DOHH2 (cell line): ENCODE measurements around the gene C1QTNF1.

Source experiments
- H3F3A ChIP-seq: fragments of 200-600 bp; sonication (generic), shearing (Covaris generic); 2 replicates; pipeline ENCODE4 v1.6.0; 2016; ENCODE audit warnings: antibody characterized with exemption, mild to moderate bottlenecking; ENCODE audit not compliant: control insufficient read depth, insufficient read depth
- H3K27ac ChIP-seq: fragments of 200-600 bp; sonication (generic); 2 replicates; pipeline ENCODE4 v1.5.1; 2014; ENCODE audit warnings: low read depth, mild to moderate bottlenecking, low read length, moderate library complexity
- H3K27me3 ChIP-seq: fragments of 200-600 bp; sonication (generic); 2 replicates; pipeline ENCODE4 v1.6.1; 2014; ENCODE audit warnings: mild to moderate bottlenecking, low read length, mixed read lengths; ENCODE audit not compliant: control insufficient read depth
- H3K36me3 ChIP-seq: fragments of 200-600 bp; sonication (generic); 2 replicates; pipeline ENCODE4 v1.6.1; 2014; ENCODE audit warnings: mild to moderate bottlenecking, low read length, moderate library complexity, mixed read lengths; ENCODE audit not compliant: control insufficient read depth
- H3K4me1 ChIP-seq: fragments of 200-600 bp; sonication (generic); 2 replicates; pipeline ENCODE4 v1.6.1; 2014; ENCODE audit warnings: mild to moderate bottlenecking, low read length, mixed read lengths; ENCODE audit not compliant: control insufficient read depth
- H3K4me2 ChIP-seq: fragments of 200-600 bp; sonication (generic); 2 replicates; pipeline ENCODE4 v1.6.0; 2014; ENCODE audit warnings: mild to moderate bottlenecking, low read length, moderate library complexity
- H3K4me3 ChIP-seq: fragments of 200-600 bp; sonication (generic); 2 replicates; pipeline ENCODE4 v1.5.1; 2014; ENCODE audit warnings: mild to moderate bottlenecking, low read length, mixed read lengths
- H3K79me2 ChIP-seq: fragments of 200-600 bp; sonication (generic); 2 replicates; pipeline ENCODE4 v1.6.1; 2014; ENCODE audit warnings: mild to moderate bottlenecking, low read length, mixed read lengths; ENCODE audit not compliant: control insufficient read depth
- H3K9me2 ChIP-seq: fragments of 200-600 bp; sonication (generic); replicated peaks from 2 replicates; pipeline ENCODE4 v1.6.1; 2014; ENCODE audit warnings: mild to moderate bottlenecking, low read length, mixed read lengths; ENCODE audit not compliant: control insufficient read depth
- H3K9me3 ChIP-seq: fragments of 200-600 bp; sonication (generic); 2 replicates; pipeline ENCODE4 v1.6.1; 2014; ENCODE audit warnings: antibody characterized with exemption, low read length, mixed read lengths; ENCODE audit not compliant: control insufficient read depth, insufficient read depth
- H4K20me1 ChIP-seq: fragments of 200-600 bp; sonication (generic); 2 replicates; pipeline ENCODE4 v1.6.0; 2014; ENCODE audit warnings: low read depth, mild to moderate bottlenecking, antibody characterized with exemption, low read length, moderate library complexity; ENCODE audit not compliant: control insufficient read depth, insufficient read depth
- CTCF ChIP-seq: fragments of 200-600 bp; sonication (generic); IDR thresholded peaks from one replicate; pipeline ENCODE4 v1.5.1; 2014; ENCODE audit warnings: antibody characterized with exemption, mild to moderate bottlenecking, low read depth, low read length; ENCODE audit not compliant: poor library complexity, severe bottlenecking
- EZH2phosphoT487 ChIP-seq: fragments of 200-600 bp; sonication (generic); IDR thresholded peaks from 2 replicates; pipeline ENCODE4 v1.6.1; 2017; ENCODE audit warnings: borderline replicate concordance, mild to moderate bottlenecking, antibody characterized with exemption, low read length, moderate library complexity, mixed read lengths

Gene C1QTNF1

GRCh38 chr17:79038545-79039135, 14.7 kb downstream of the C1QTNF1 start:
- H3K9me3 ChIP-seq = no peaks in the 10 kb centered on the region
- no peaks in the 10 kb centered on the region for H3K9me2 ChIP-seq
- no peaks in the 10 kb centered on the region for H3K27me3 ChIP-seq
- TF ChIP-seq EZH2phosphoT487 (no peak), CTCF (no peak)
- H3K4me3 ChIP-seq = no peak overlapping the region
- no peaks in the 10 kb centered on the region for H3K4me1 ChIP-seq
- no peaks in the 10 kb centered on the region for H3K79me2 ChIP-seq
- no peaks in the 10 kb centered on the region for H4K20me1 ChIP-seq
- no peaks in the 10 kb centered on the region for H3K36me3 ChIP-seq
- no peak overlapping the region for H3K27ac ChIP-seq
- H3F3A ChIP-seq = 0 out of 2 replicates have a peak, but pooled peaks cover 2% of the 10 kb centered on the region
- no peak overlapping the region for H3K4me2 ChIP-seq

GRCh38 chr17:79039171-79039570, 15.2 kb downstream of the C1QTNF1 start:
- Histone ChIP-seq H3K9me2 (no peaks in the 10 kb centered on the region), H3K36me3 (no peaks in the 10 kb centered on the region), H3K79me2 (no peaks in the 10 kb centered on the region), H3K4me3 (no peak overlapping the region), H3K9me3 (no peaks in the 10 kb centered on the region), H3K4me1 (no peaks in the 10 kb centered on the region), H3K27me3 (no peaks in the 10 kb centered on the region), H3K27ac (no peak overlapping the region), H3F3A (0 out of 2 replicates have a peak, but pooled peaks cover 2% of the 10 kb centered on the region), H4K20me1 (no peaks in the 10 kb centered on the region), H3K4me2 (no peak overlapping the region)
- TF ChIP-seq EZH2phosphoT487 = no peak
- no peak for TF ChIP-seq CTCF

GRCh38 chr17:79039886-79040285, 15.9 kb downstream of the C1QTNF1 start:
- Histone ChIP-seq H3K79me2 (no peaks in the 10 kb centered on the region), H4K20me1 (no peaks in the 10 kb centered on the region), H3K36me3 (no peaks in the 10 kb centered on the region), H3K4me3 (no peak overlapping the region), H3K4me1 (no peaks in the 10 kb centered on the region), H3K27ac (no peak overlapping the region), H3K9me3 (no peaks in the 10 kb centered on the region), H3F3A (0 out of 2 replicates have a peak, but pooled peaks cover 2% of the 10 kb centered on the region), H3K4me2 (no peak overlapping the region), H3K27me3 (no peaks in the 10 kb centered on the region), H3K9me2 (no peaks in the 10 kb centered on the region)
- TF ChIP-seq CTCF (no peak), EZH2phosphoT487 (no peak)
